ENCODE data around the gene CCDC137. TPM values are rescaled to one million over a fixed set of nuclear protein-coding genes. Genes with fewer than 3 reads are reported as not detected.

CCDC137 gene
- total RNA-seq, 2 donors from 2014 or later = 35.8 to 44.2 TPM

DNA sequence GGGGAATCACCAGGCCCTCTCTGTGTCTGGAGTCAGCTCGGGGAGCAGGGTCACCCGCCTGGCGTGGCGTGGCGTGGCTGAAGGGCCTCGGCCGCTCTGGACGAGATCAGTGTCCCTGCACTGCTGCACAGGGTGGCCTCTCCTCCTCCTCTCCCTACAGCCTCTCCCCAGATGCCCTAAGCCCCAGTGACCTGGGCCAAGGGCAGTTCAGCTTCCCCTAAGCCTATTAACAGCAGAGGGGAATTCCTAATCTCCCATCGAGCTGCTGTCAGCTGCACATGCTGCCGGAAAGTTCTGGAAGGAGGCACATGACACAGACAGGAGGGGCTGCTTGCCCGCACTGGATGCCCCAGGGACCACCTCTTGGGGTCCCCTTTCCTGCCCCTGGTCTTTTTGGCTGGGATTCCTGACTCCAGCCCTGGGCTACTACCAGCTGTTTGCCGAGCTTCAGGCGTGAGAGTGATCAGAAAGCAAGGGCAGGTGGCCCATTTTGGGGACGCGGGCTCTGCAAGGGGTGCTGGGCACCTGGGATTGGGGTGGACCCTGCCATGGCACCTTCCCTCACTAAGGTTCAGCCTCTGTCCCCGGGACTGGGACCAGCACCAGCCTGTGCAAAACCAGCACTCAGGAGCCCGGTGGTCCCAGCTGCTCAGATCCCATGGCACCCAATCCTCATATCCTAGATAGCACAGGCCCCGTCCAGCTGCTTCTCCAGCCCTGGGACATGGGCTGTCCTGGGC lies 11.0 kb upstream of the CCDC137 start:
- H3K36me3 Mint-ChIP-seq (ENCODE audit: low read depth) = no peaks in the 10 kb centered on the region
- H3K4me3 ChIP-seq (ENCODE audit: low read length) = no peak overlapping the region
- 90 to 92% methylated on average over 12 to 18 of the region's 18 CpGs for WGBS, 2 experiments (ENCODE audit: insufficient coverage in 1 of 2, insufficient read length in 1 of 2)
- TF ChIP-seq CTCF (conservative IDR thresholded peaks at IDR 0.05) = no peak
- peaks cover 13% of the 10 kb centered on the region for H3K4me1 ChIP-seq (ENCODE audit: control insufficient read depth, insufficient read depth, low read length)
- no peak overlapping the region for H3K27ac ChIP-seq (ENCODE audit: low read depth, low read length)
- peak; percentile 57 for DNase-seq
- no peak overlapping the region for H3K4me3 Mint-ChIP-seq
- H3K36me3 ChIP-seq (ENCODE audit: control insufficient read depth, insufficient read depth, low read length) = no peaks in the 10 kb centered on the region
- no peak overlapping the region for H3K9ac ChIP-seq (ENCODE audit: extremely low read depth, low read length, poor library complexity, severe bottlenecking)
- no peaks in the 10 kb centered on the region for H3K9me3 Mint-ChIP-seq
- peaks cover 7% of the 10 kb centered on the region for H3K4me1 Mint-ChIP-seq
- H3K9me3 ChIP-seq (ENCODE audit: control insufficient read depth, low read length) = no peaks in the 10 kb centered on the region
- H3K27me3 Mint-ChIP-seq (ENCODE audit: insufficient read depth) = no peaks in the 10 kb centered on the region
- H3K27ac Mint-ChIP-seq = no peak overlapping the region
- no peaks in the 10 kb centered on the region for H3K27me3 ChIP-seq (ENCODE audit: control insufficient read depth, insufficient read depth, low read length, poor library complexity, severe bottlenecking)

DNA sequence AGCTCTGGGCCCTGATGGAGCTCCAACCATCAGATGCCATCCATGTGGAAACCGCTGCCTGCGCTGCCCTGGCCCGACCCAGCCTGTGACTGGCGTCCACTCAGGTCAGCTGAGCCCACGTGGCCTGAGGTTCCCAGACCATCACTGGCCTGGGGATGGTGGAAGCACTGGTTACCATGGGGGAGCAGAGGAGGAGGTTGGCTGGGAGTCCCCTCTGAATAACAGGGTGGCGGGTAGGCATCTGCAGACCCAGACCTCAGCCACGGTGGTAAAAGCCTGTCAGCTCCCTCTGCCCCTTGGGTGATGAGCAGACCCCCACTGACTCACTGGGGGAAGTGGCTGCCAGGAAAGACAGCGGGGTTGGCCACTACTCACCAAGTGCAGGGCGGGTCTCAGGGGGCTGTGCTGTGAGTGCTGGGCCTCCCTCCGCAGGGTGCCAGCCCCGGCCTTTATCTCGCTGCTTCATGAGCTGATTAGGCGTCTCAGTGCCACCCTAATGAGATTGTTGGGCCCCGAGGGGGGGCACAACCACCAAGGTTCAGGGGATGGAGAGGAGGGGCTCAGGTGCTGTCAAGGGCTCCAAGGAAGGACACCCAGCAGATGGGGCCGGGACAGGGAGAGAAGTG lies 10.3 kb upstream of the CCDC137 start, which contains the start of gene PDE6G:
Gene PDE6G (minus strand): TSS at position 425 of the 626 bp plus-strand sequence. CDS start 3,237 bp downstream, outside the sequence.
- Mint-ChIP-seq H3K4me1 (peaks cover 7% of the 10 kb centered on the region), H3K36me3 (ENCODE audit: low read depth) (no peaks in the 10 kb centered on the region), H3K27ac (no peak within 1 kb of the TSS), H3K4me3 (no peak within 1 kb of the TSS), H3K27me3 (ENCODE audit: insufficient read depth) (no peaks in the 10 kb centered on the region), H3K9me3 (no peaks in the 10 kb centered on the region)
- no peak for TF ChIP-seq CTCF (conservative IDR thresholded peaks at IDR 0.05)
- no peaks in the 10 kb centered on the region for H3K27me3 ChIP-seq (ENCODE audit: control insufficient read depth, insufficient read depth, low read length, poor library complexity, severe bottlenecking)
- peak; percentile 63 for DNase-seq
- no peaks in the 10 kb centered on the region for H3K9me3 ChIP-seq (ENCODE audit: control insufficient read depth, low read length)
- no peaks in the 10 kb centered on the region for H3K36me3 ChIP-seq (ENCODE audit: control insufficient read depth, insufficient read depth, low read length)
- no peak within 1 kb of the TSS for H3K9ac ChIP-seq (ENCODE audit: extremely low read depth, low read length, poor library complexity, severe bottlenecking)
- H3K4me1 ChIP-seq (ENCODE audit: control insufficient read depth, insufficient read depth, low read length) = peaks cover 13% of the 10 kb centered on the region
- 87 to 95% methylated on average over 6 to 15 of the region's 15 CpGs for WGBS, 2 experiments (ENCODE audit: insufficient coverage in 1 of 2, insufficient read length in 1 of 2)
- no peak within 1 kb of the TSS for H3K27ac ChIP-seq (ENCODE audit: low read depth, low read length)
- H3K4me3 ChIP-seq (ENCODE audit: low read length) = no peak within 1 kb of the TSS

GRCh38 chr17:81656835-81657234 lies 9.7 kb upstream of the CCDC137 start:
- Histone ChIP-seq H3K4me3 (ENCODE audit: low read length) (no peak overlapping the region), H3K27ac (ENCODE audit: low read depth, low read length) (no peak overlapping the region), H3K9ac (ENCODE audit: extremely low read depth, low read length, poor library complexity, severe bottlenecking) (no peak overlapping the region), H3K27me3 (ENCODE audit: control insufficient read depth, insufficient read depth, low read length, poor library complexity, severe bottlenecking) (no peaks in the 10 kb centered on the region), H3K36me3 (ENCODE audit: control insufficient read depth, insufficient read depth, low read length) (no peaks in the 10 kb centered on the region), H3K9me3 (ENCODE audit: control insufficient read depth, low read length) (no peaks in the 10 kb centered on the region), H3K4me1 (ENCODE audit: control insufficient read depth, insufficient read depth, low read length) (peaks cover 13% of the 10 kb centered on the region)
- no peaks in the 10 kb centered on the region for H3K9me3 Mint-ChIP-seq
- no peak overlapping the region for H3K4me3 Mint-ChIP-seq
- TF ChIP-seq CTCF (conservative IDR thresholded peaks at IDR 0.05) = no peak
- no peaks in the 10 kb centered on the region for H3K27me3 Mint-ChIP-seq (ENCODE audit: insufficient read depth)
- DNase-seq = no peak
- no peaks in the 10 kb centered on the region for H3K36me3 Mint-ChIP-seq (ENCODE audit: low read depth)
- 91 to 93% methylated on average over 2 to 4 of the region's 4 CpGs for WGBS, 2 experiments (ENCODE audit: insufficient coverage in 1 of 2, insufficient read length in 1 of 2)
- H3K27ac Mint-ChIP-seq = no peak overlapping the region
- H3K4me1 Mint-ChIP-seq = peaks cover 7% of the 10 kb centered on the region

All from endodermal cell (in vitro differentiated cells).